Stomach (tissue), 9 donors: ENCODE measurements around the gene MOB4. TPM values are rescaled to one million over a fixed set of nuclear protein-coding genes. Genes with fewer than 3 reads are reported as not detected.
A peak's percentile ranks its signal among the peaks of the same experiment; 100 is the strongest.

Experiments
- DNase-seq, 2 donors: peaks; one replicate each; pipeline versions ENCODE4 v3.0.0 to v3.0.0-alpha.2; 2013 to 2019
- H3K27ac ChIP-seq, 5 donors: fragments of 200-600 bp in 4 of 5; sonication (generic) in 4 of 5; one replicate each; pipeline ENCODE4 v1.5.1; 2013 to 2019; ENCODE audit warnings: mild to moderate bottlenecking in 1 of 5, moderate library complexity in 1 of 5
- H3K27me3 ChIP-seq, 3 donors: fragments of 200-600 bp; sonication (generic); one replicate each; pipeline ENCODE4 v1.5.1; 2017 to 2019; ENCODE audit warnings: mixed run types in 1 of 3
- H3K36me3 ChIP-seq, 4 donors: fragments of 200-600 bp; sonication (generic); 1 replicate in 3 of 4; 2 replicates in 1 of 4; pipeline ENCODE4 v1.5.1; 2016 to 2019
- H3K4me1 ChIP-seq, 4 donors: fragments of 200-600 bp; sonication (generic); one replicate each; pipeline ENCODE4 v1.5.1; 2016 to 2019
- H3K4me3 ChIP-seq, 4 donors: fragments of 200-600 bp; sonication (generic) in 3 of 4; one replicate each; pipeline ENCODE4 v1.5.1; 2016 to 2019; ENCODE audit warnings: mild to moderate bottlenecking in 1 of 4
- H3K9me3 ChIP-seq, 4 donors: fragments of 200-600 bp; sonication (generic); one replicate each; pipeline ENCODE4 v1.5.1; 2016 to 2019
- EP300 ChIP-seq: sonication (generic); formaldehyde crosslinking; IDR thresholded peaks from one replicate; pipeline ENCODE4 v1.6.1; 2017; ENCODE audit warnings: antibody characterized with exemption
- POLR2A ChIP-seq, 4 donors: fragments of 450-650 bp; IDR thresholded peaks; one replicate each; pipeline ENCODE4 v1.6.1; 2016; ENCODE audit warnings: antibody characterized with exemption in 4 of 4, control low read depth in 2 of 4, mild to moderate bottlenecking in 1 of 4, moderate library complexity in 1 of 4
- POLR2AphosphoS5 ChIP-seq, 3 donors: sonication (generic); formaldehyde crosslinking; IDR thresholded peaks; one replicate each; pipeline ENCODE4 v1.6.1; 2016; ENCODE audit warnings: antibody characterized with exemption in 3 of 3
- WGBS, 5 donors: extraction: QIAGEN DNeasy Blood & Tissue Kit in 3 of 5; methylation state at CpG; one replicate each; pipeline versions ENCODE4 v1.1.5 to v1.1.7; 2013 to 2018; 5-methylcytosine and 5-hydroxymethylcytosine counted together
- intact Hi-C: fragments of 100-400 bp; cut with DNase I; formaldehyde crosslinking; loops from one replicate; pipeline ENCODE4 v1.15.1; 2023; ENCODE audit warnings: low total_unique reads
- polyA plus RNA-seq, 3 donors: library from polyadenylated mRNA; stranded (reverse); fragments of 200-250 nt; gene quantifications; one replicate each; pipeline ENCODE4 v1.2.3, GENCODE V29; 2013
- total RNA-seq, 5 donors: library from RNA; depleted of rRNA; stranded (reverse); fragments of >200 nt; gene quantifications; one replicate each; pipeline versions ENCODE4 v1.1.0 to v1.2.3, GENCODE V29; 2014 to 2016
- TF ChIP-seq, protein P1 (sequence below), 7 experiments: fragments of 450-650 bp in 4 of 7; fragments of 200-600 bp in 3 of 7; sonication (generic) in 3 of 7; IDR thresholded peaks; one replicate each; pipeline ENCODE4 v1.5.1; 2016 to 2019; ENCODE audit warnings: antibody characterized with exemption in 7 of 7, control low read depth in 2 of 7, mild to moderate bottlenecking in 1 of 7
- donor health status: healthy with polysubstance abuse.
- donor health status: Bipolar disorder and iron deficiency.
- donor health status: healthy.

The MOB4 gene
- total and polyA plus RNA-seq, 8 donors, result 2.6 to 56.0 (median 27.2) TPM

DNA sequence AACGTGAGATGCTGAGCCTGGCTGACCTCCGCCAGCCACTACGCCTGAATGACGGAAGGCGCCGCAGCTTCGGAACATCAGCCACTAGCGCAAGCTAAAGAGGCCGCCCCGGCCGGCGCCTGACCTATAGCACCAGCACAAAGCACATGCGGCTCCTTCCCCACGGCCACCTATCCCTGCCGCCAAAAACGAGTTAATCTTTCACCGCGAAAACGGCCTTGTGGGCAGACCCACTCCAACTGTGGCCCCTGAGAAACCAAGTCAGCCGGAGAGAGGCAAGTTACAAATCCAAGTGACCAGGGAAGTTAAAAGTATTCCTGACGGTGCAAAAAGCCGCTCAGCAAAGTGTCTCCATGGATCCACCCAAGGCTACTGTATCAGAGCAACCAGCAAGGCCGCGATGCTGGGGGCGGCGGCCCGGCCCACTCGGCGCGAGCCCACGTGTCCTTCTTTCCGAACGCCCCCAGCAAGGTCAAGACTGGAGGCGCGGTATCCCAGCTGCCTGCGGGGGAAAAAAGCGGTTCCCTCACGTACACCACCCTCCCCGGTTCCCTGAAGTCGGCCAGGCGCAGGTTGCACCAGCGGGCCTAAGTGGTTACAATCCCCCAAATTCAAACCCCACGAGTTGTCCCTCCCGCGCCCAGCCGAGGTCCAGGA is 16.8 kb upstream of the MOB4 start:
- WGBS, 5 donors, result 0% methylated on average over 17 to 46 of the region's 46 CpGs
- intact Hi-C loops, result no loop called here
- peak; percentile 75 to 88 for DNase-seq
- Histone ChIP-seq H3K4me1 (peaks cover 39 to 64% (median 50%) of the 10 kb centered on the region in 4 donors), H3K4me3 (peak overlapping the region; percentile 66 to 90 (median 81)), H3K36me3 (peaks cover 30 to 55% (median 45%) of the 10 kb centered on the region in 4 donors), H3K27ac (peak overlapping the region; percentile 94 to 100 (median 98)), H3K9me3 (no peaks in the 10 kb centered on the region), H3K27me3 (no peaks in the 10 kb centered on the region)
- TF ChIP-seq EP300 (no peak), POLR2AphosphoS5 (IDR thresholded peaks at IDR 0.05) (peak; percentile 21 to 51 (median 39))

DNA sequence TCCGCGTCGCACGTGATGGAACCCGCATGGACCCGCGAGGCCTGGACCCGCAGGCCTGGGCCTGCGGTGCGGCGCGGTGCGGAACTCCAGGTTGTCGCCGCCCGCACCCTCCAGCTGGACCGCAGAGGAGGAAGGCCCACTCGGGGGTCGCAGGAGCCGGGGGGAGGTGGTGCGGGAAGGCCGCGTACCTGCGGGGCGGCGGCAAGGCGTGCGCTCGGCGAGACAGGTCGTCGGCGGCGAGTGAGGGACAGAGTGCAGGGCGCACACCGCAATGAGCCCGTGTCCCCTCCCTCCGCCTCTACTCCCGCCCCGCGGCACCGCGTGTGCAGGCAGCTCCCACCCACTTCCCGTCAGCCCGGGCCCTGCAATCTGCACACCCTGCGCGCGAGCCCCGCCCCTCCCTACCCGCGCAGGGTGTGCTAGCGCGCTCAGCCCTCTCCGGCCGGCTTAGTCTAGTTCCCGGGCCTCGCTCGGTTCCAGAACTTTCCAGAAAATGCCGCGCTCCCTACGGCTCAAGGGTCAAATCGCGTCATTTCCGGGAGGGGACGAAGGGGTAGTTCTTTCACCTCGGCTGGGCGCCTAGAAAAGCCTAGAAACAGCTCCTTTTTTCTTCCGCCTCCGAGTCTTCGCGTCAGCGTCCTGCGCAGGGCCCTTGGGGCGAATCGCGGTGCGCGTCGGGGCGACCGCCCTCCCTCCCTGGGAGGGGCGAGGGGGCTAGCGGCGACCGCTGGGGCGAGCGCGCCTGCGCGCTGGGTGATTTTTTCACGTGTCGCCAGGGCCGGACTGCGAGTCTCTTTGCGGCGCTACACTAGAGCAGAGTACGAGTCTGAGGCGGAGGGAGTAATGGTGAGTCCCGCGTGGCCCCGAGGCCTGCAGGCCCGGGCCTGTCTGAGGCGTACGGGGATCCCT is 16.0 kb upstream of the MOB4 start, which contains the start of the genes HSPD1 and HSPE1:
HSPD1 (minus strand) TSS at position 247 of the 909 bp plus-strand sequence. CDS start 992 bp downstream, outside the sequence.
HSPE1 (plus strand) TSS at position 786 of the 909 bp plus-strand sequence; CDS start at position 844, 58 bp downstream.
- intact Hi-C loops, result no loop called here
- H3K4me1 ChIP-seq, result peaks cover 39 to 64% (median 50%) of the 10 kb centered on the region in 4 donors
- H3K27me3 ChIP-seq, result no peaks in the 10 kb centered on the region
- 0% methylated on average over 11 to 104 of the region's 104 CpGs for whole genome bisulfite sequencing, 5 donors
- peaks cover 23 to 55% (median 45%) of the 10 kb centered on the region in 4 donors for H3K36me3 ChIP-seq
- H3K9me3 ChIP-seq, result no peaks in the 10 kb centered on the region
- TF ChIP-seq, protein P1, sequence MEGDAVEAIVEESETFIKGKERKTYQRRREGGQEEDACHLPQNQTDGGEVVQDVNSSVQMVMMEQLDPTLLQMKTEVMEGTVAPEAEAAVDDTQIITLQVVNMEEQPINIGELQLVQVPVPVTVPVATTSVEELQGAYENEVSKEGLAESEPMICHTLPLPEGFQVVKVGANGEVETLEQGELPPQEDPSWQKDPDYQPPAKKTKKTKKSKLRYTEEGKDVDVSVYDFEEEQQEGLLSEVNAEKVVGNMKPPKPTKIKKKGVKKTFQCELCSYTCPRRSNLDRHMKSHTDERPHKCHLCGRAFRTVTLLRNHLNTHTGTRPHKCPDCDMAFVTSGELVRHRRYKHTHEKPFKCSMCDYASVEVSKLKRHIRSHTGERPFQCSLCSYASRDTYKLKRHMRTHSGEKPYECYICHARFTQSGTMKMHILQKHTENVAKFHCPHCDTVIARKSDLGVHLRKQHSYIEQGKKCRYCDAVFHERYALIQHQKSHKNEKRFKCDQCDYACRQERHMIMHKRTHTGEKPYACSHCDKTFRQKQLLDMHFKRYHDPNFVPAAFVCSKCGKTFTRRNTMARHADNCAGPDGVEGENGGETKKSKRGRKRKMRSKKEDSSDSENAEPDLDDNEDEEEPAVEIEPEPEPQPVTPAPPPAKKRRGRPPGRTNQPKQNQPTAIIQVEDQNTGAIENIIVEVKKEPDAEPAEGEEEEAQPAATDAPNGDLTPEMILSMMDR (IDR thresholded peaks at IDR 0.05), result peak in 2 of 7 experiments; percentile 11 to 33
- TF ChIP-seq POLR2A (IDR thresholded peaks at IDR 0.05) (peak in 2 of 4 donors; percentile 70 to 93), EP300 (peak; percentile 85), POLR2AphosphoS5 (IDR thresholded peaks at IDR 0.05) (peak; percentile 84 to 98 (median 96))
- peak within 1 kb of the TSS; percentile 66 to 90 (median 81) for H3K4me3 ChIP-seq
- peak within 1 kb of the TSS; percentile 94 to 100 (median 98) for H3K27ac ChIP-seq
- DNase-seq, result peak; percentile 98 to 100

DNA sequence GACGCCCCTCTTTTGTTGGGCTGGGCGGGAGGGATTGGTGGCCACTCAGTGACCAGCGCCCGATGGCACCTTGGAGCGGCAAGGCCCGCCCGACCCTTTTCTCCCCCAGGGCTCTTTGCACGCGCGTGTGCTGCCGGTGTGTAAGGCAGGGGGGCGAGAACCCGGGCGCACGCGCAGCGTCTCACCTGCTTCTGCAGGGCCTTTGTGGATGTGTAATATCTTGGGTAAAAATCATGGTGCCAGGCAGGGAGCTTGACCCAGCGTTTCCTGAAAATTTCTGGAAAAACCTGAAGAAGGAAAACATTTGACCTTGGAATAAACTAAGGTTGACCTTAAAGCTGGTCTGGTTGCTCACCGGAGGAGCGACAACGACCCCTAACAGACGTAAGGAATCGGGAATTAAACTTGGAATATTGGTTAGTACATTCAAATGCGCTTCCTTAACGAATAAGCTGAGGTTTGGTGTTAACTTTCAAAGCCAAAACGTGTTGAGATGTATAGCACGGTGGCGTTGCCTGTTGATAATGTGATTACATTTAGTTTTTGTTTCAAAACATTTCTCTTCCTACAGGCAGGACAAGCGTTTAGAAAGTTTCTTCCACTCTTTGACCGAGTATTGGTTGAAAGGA is 15.2 kb upstream of the MOB4 start:
- Histone ChIP-seq H3K36me3 (peaks cover 17 to 53% (median 42%) of the 10 kb centered on the region in 4 donors), H3K4me1 (peaks cover 36 to 58% (median 47%) of the 10 kb centered on the region in 4 donors), H3K27me3 (no peaks in the 10 kb centered on the region), H3K9me3 (no peaks in the 10 kb centered on the region), H3K4me3 (peak overlapping the region; percentile 66 to 90 (median 81)), H3K27ac (peak overlapping the region; percentile 94 to 100 (median 98))
- TF ChIP-seq EP300, result no peak
- no peak for DNase-seq
- WGBS, 5 donors, result 0 to 1% (median 0%) methylated on average over 23 to 30 of the region's 30 CpGs
- intact Hi-C loops, result no loop called here

DNA sequence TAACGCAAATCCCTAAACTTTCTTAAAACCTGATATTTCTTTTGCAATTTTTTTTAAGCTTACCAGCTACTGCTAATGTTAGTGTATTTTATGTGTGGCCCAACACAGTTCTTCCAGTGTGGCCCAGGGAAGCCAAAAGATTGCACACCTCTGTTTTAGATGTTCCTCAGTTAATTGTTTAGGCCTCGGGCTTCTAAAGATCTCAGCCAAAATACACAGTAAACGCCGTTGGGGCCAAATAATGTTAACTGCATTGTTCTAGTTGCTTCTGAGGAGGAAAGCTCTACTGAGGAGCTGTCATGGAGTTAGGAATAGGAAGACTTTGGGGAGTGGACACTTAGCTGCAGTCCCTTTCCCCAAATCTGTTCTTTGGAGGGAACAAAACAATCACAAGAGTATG is 13.7 kb upstream of the MOB4 start:
- WGBS, 5 donors, result 23 to 49% (median 32%) methylated on average over 4 of the region's 4 CpGs
- Histone ChIP-seq H3K27me3 (no peaks in the 10 kb centered on the region), H3K36me3 (peaks cover 3 to 37% (median 26%) of the 10 kb centered on the region in 4 donors), H3K9me3 (no peaks in the 10 kb centered on the region), H3K4me3 (peak overlapping the region in 2 of 4 donors; percentile 78 to 90), H3K27ac (peak overlapping the region; percentile 29 to 100 (median 98)), H3K4me1 (peaks cover 24 to 43% (median 34%) of the 10 kb centered on the region in 4 donors)
- DNase-seq, result no peak
- no peak for TF ChIP-seq EP300
- TF ChIP-seq, protein P1 (IDR thresholded peaks at IDR 0.05), result no peak
- no peak for TF ChIP-seq POLR2AphosphoS5 (IDR thresholded peaks at IDR 0.05)
- TF ChIP-seq POLR2A (IDR thresholded peaks at IDR 0.05), result no peak
- intact Hi-C loops, result no loop called here
